IMR-90 (cell line): ENCODE data around the gene TRPM3. TPM values are rescaled to one million over a fixed set of nuclear protein-coding genes. Genes with fewer than 3 reads are reported as not detected.

Source experiments
- ATAC-seq: fragments of 200-7000 bp; cut with Tn5 transposase; 2 replicates; pipeline ENCODE4 v1.9.1; 2020; ENCODE audit warnings: low read depth, mild to moderate bottlenecking, moderate library complexity
- BruUV-seq: library from RNA; stranded (reverse); fragments of 400-500 nt; replicated peaks from 2 replicates; lab custom pipeline; 2021; lab: Mats Ljungman, UMichigan
- CTCF ChIA-PET: fragments of 300-600 bp; formaldehyde crosslinking; extraction: SDS; loops from one replicate; lab custom pipeline; 2021; ENCODE audit warnings: antibody characterized with exemption; lab: Yijun Ruan, JAX
- POLR2A ChIA-PET: fragments of 300-600 bp; sonication (Branson Sonifier 250); formaldehyde crosslinking; loops from one replicate; lab custom pipeline; 2022; ENCODE audit warnings: antibody characterized with exemption; ENCODE audit not compliant: unreplicated experiment; lab: Charles Lee
- DNase-seq: peaks from one replicate; pipeline ENCODE4 v3.0.0; 2013
- H2AFZ ChIP-seq: replicated peaks from 2 replicates; pipeline ENCODE3; 2013; ENCODE audit warnings: low read length, mild to moderate bottlenecking; ENCODE audit not compliant: poor library complexity
- H2AK5ac ChIP-seq: 2 replicates; pipeline ENCODE4 v1.6.1; 2013; ENCODE audit warnings: low read depth, low read length, inconsistent platforms
- H2AK9ac ChIP-seq: replicated peaks from 2 replicates; pipeline ENCODE3; 2013; ENCODE audit warnings: mild to moderate bottlenecking, low read depth, low read length, moderate library complexity; ENCODE audit not compliant: poor library complexity
- H2BK120ac ChIP-seq: 2 replicates; pipeline ENCODE4 v1.6.1; 2013; ENCODE audit warnings: low read depth, low read length, inconsistent platforms
- H2BK15ac ChIP-seq: 3 replicates; pipeline ENCODE4 v1.6.1; 2013; ENCODE audit warnings: low read depth, low read length, inconsistent platforms
- H2BK20ac ChIP-seq: 2 replicates; pipeline ENCODE4 v1.6.1; 2013; ENCODE audit warnings: low read depth, mild to moderate bottlenecking, inconsistent platforms, low read length, moderate library complexity
- H2BK5ac ChIP-seq: 2 replicates; pipeline ENCODE4 v1.6.1; 2013; ENCODE audit warnings: mild to moderate bottlenecking, low read depth, low read length, inconsistent platforms; ENCODE audit not compliant: poor library complexity, severe bottlenecking
- H3K14ac ChIP-seq: replicated peaks from 2 replicates; pipeline ENCODE4 v1.6.1; 2013; ENCODE audit warnings: low read depth, low read length, inconsistent platforms
- H3K18ac ChIP-seq: 2 replicates; pipeline ENCODE4 v1.6.1; 2013; ENCODE audit warnings: low read depth, low read length, control low read depth
- H3K23ac ChIP-seq: 2 replicates; pipeline ENCODE4 v1.6.1; 2013; ENCODE audit warnings: low read depth, low read length, inconsistent platforms
- H3K27ac ChIP-seq: 2 replicates; pipeline ENCODE4 v1.5.1; 2013; ENCODE audit warnings: mild to moderate bottlenecking, control low read depth, low read length; ENCODE audit not compliant: insufficient read depth
- H3K27me3 ChIP-seq: 2 replicates; pipeline ENCODE4 v1.6.1; 2013; ENCODE audit warnings: low read length; ENCODE audit not compliant: control insufficient read depth, insufficient read depth
- H3K36me3 ChIP-seq: 2 replicates; pipeline ENCODE4 v1.6.1; 2013; ENCODE audit warnings: low read length, mixed read lengths; ENCODE audit not compliant: control insufficient read depth, insufficient read depth
- H3K4ac ChIP-seq: 2 replicates; pipeline ENCODE4 v1.6.1; 2013; ENCODE audit warnings: low read depth, low read length, inconsistent platforms
- H3K4me1 ChIP-seq: 2 replicates; pipeline ENCODE4 v1.6.1; 2013; ENCODE audit warnings: low read length, mixed read lengths; ENCODE audit not compliant: control insufficient read depth, insufficient read depth
- H3K4me2 ChIP-seq: 2 replicates; pipeline ENCODE4 v1.6.1; 2013; ENCODE audit warnings: low read depth, mild to moderate bottlenecking, control low read depth, low read length, moderate library complexity
- H3K4me3 ChIP-seq: 2 replicates; pipeline ENCODE4 v1.5.1; 2013; ENCODE audit warnings: low read depth, mild to moderate bottlenecking, control low read depth, low read length, moderate library complexity; ENCODE audit not compliant: insufficient read depth
- H3K56ac ChIP-seq: 2 replicates; pipeline ENCODE4 v1.6.1; 2013; ENCODE audit warnings: low read length, inconsistent platforms; ENCODE audit not compliant: insufficient read depth; ENCODE audit errors: extremely low read depth
- H3K79me1 ChIP-seq, 2 experiments: 2 replicates each; pipeline ENCODE4 v1.6.1; 2013; ENCODE audit warnings: low read length in 2 of 2, inconsistent platforms in 1 of 2, low read depth in 1 of 2
- H3K9ac ChIP-seq: 2 replicates; pipeline ENCODE4 v1.6.1; 2013; ENCODE audit warnings: low read depth, low read length, control low read depth
- H3K9me1 ChIP-seq: 2 replicates; pipeline ENCODE4 v1.6.1; 2013; ENCODE audit warnings: low read length, inconsistent platforms; ENCODE audit not compliant: insufficient read depth
- H3K9me3 ChIP-seq: 2 replicates; pipeline ENCODE4 v1.6.1; 2013; ENCODE audit warnings: low read length; ENCODE audit not compliant: control insufficient read depth, insufficient read depth
- H4K20me1 ChIP-seq: 2 replicates; pipeline ENCODE4 v1.6.1; 2013; ENCODE audit warnings: low read length, inconsistent platforms; ENCODE audit not compliant: insufficient read depth
- H4K5ac ChIP-seq: 2 replicates; pipeline ENCODE4 v1.6.1; 2013; ENCODE audit warnings: mild to moderate bottlenecking, low read depth, low read length, control low read depth
- H4K8ac ChIP-seq, 2 experiments: 2 replicates each; pipeline ENCODE4 v1.6.1; 2013; ENCODE audit warnings: low read depth in 2 of 2, low read length in 2 of 2, control low read depth in 1 of 2, inconsistent platforms in 1 of 2
- H4K91ac ChIP-seq: 2 replicates; pipeline ENCODE4 v1.6.1; 2013; ENCODE audit warnings: low read depth, low read length, inconsistent platforms; ENCODE audit not compliant: insufficient read depth
- BHLHE40 ChIP-seq: fragments of 150-350 bp; IDR thresholded peaks from 2 replicates; pipeline ENCODE4 v1.6.1; 2016; ENCODE audit warnings: mild to moderate bottlenecking, low read depth, low read length
- CEBPB ChIP-seq: IDR thresholded peaks from 2 replicates; pipeline ENCODE4 v1.6.1; 2012; ENCODE audit warnings: low read depth, low read length, improper control_type of control experiment
- CHD1 ChIP-seq: IDR thresholded peaks from 2 replicates; pipeline ENCODE4 v1.6.1; 2012; ENCODE audit warnings: low read depth, low read length, improper control_type of control experiment
- CTCF ChIP-seq: conservative IDR thresholded peaks from 2 replicates; pipeline ENCODE4 v1.5.1; 2012; ENCODE audit warnings: mild to moderate bottlenecking, low read depth, low read length, improper control_type of control experiment
- ELK1 ChIP-seq: fragments of 150-350 bp; IDR thresholded peaks from 2 replicates; pipeline ENCODE4 v1.6.1; 2016; ENCODE audit warnings: low read depth, mild to moderate bottlenecking, low read length, moderate library complexity, borderline replicate concordance
- FOS ChIP-seq: fragments of 150-350 bp; IDR thresholded peaks from 2 replicates; pipeline ENCODE4 v1.6.1; 2016; ENCODE audit warnings: low read depth, low read length
- MAFK ChIP-seq: IDR thresholded peaks from 2 replicates; pipeline ENCODE4 v1.6.1; 2012; ENCODE audit warnings: low read depth, low read length, improper control_type of control experiment
- MXI1 ChIP-seq: IDR thresholded peaks from 2 replicates; pipeline ENCODE4 v1.6.1; 2012; ENCODE audit warnings: low read depth, mild to moderate bottlenecking, low read length, moderate library complexity, borderline replicate concordance
- NFE2L2 ChIP-seq: fragments of 150-350 bp; IDR thresholded peaks from 2 replicates; pipeline ENCODE4 v1.6.1; 2016; ENCODE audit warnings: low read depth, mild to moderate bottlenecking, low read length
- POLR2A ChIP-seq: IDR thresholded peaks from 2 replicates; pipeline ENCODE4 v1.6.1; 2012; ENCODE audit warnings: mild to moderate bottlenecking, low read depth, low read length
- RAD21 ChIP-seq: IDR thresholded peaks from 2 replicates; pipeline ENCODE4 v1.6.1; 2012; ENCODE audit warnings: low read length, improper control_type of control experiment
- RCOR1 ChIP-seq: IDR thresholded peaks from 2 replicates; pipeline ENCODE4 v1.6.1; 2012; ENCODE audit warnings: mild to moderate bottlenecking, low read length, improper control_type of control experiment; ENCODE audit not compliant: insufficient replicate concordance
- RFX5 ChIP-seq: IDR thresholded peaks from 2 replicates; pipeline ENCODE4 v1.8.0; 2012; ENCODE audit warnings: low read depth, mild to moderate bottlenecking, low read length, moderate library complexity
- SMC3 ChIP-seq: fragments of 150-350 bp; IDR thresholded peaks from 2 replicates; pipeline ENCODE4 v1.6.1; 2016; ENCODE audit warnings: low read depth, mild to moderate bottlenecking, antibody characterized with exemption, low read length, moderate library complexity
- USF2 ChIP-seq: fragments of 150-350 bp; IDR thresholded peaks from 2 replicates; pipeline ENCODE4 v1.6.1; 2017; ENCODE audit warnings: mild to moderate bottlenecking, antibody characterized with exemption, low read length, low read depth
- WGBS, 2 experiments: methylation state at CpG; one replicate each; pipeline versions ENCODE4 v1.1.5 to v1.1.7; 2013; ENCODE audit warnings: missing lambda C conversion rate in 2 of 2; ENCODE audit not compliant: insufficient read length in 1 of 2; ENCODE audit errors: extremely low coverage in 2 of 2; 5-methylcytosine and 5-hydroxymethylcytosine counted together
- dilution Hi-C: fragments of 300-500 bp; cut with HindIII; formaldehyde crosslinking; loops from one replicate; pipeline ENCODE4 v1.14.3; 2018; ENCODE audit warnings: low sequenced_read_pairs; ENCODE audit not compliant: unreplicated experiment
- in situ Hi-C: fragments of 300-500 bp; cut with MboI; formaldehyde crosslinking; loops from 3 replicates; pipeline ENCODE4 v1.14.3; 2019; ENCODE audit warnings: low sequenced_read_pairs, inconsistent platforms, mixed read lengths
- intact Hi-C: fragments of 100-400 bp; cut with micrococcal nuclease; formaldehyde crosslinking; loops from 2 replicates; pipeline ENCODE4 v1.10.0; 2022
- polyA plus RNA-seq, 3 experiments: library from polyadenylated mRNA; depleted of rRNA; stranded (reverse); fragments of >200 nt; gene quantifications; 2 replicates each; pipeline ENCODE4 v1.2.3, GENCODE V29; 2012; ENCODE audit warnings: low replicate concordance in 1 of 3
- total RNA-seq: library from RNA; depleted of rRNA; stranded (reverse); fragments of >200 nt; gene quantifications from 2 replicates; pipeline ENCODE4 v1.2.3, GENCODE V29; 2012

TRPM3 gene
- total and polyA plus RNA-seq, 2 of the 4 experiments (the other 2 are of a cell fraction) = not detected

GRCh38 chr9:71118324-71118723 is 3.1 kb downstream of the TRPM3 start:
- ChIA-PET POLR2A (no interaction called here), CTCF (no interaction called here)
- Histone ChIP-seq H2AK9ac (no peak overlapping the region), H4K8ac (no peak overlapping the region), H3K18ac (no peak overlapping the region), H3K56ac (no peak overlapping the region), H3K9me1 (no peaks in the 10 kb centered on the region), H2BK20ac (no peak overlapping the region), H3K9ac (no peak overlapping the region), H2AFZ (no peak overlapping the region), H4K20me1 (no peaks in the 10 kb centered on the region), H2BK120ac (no peak overlapping the region), H3K27ac (no peak overlapping the region), H4K5ac (no peak overlapping the region), H2BK15ac (no peak overlapping the region), H3K9me3 (no peaks in the 10 kb centered on the region), H3K4ac (no peak overlapping the region), H2AK5ac (no peak overlapping the region), H3K4me2 (no peak overlapping the region), H2BK5ac (no peak overlapping the region), H3K14ac (no peak overlapping the region), H4K91ac (no peak overlapping the region), H3K4me1 (no peaks in the 10 kb centered on the region), H3K23ac (no peak overlapping the region), H3K27me3 (peaks cover 6% of the 10 kb centered on the region; the same call in 1 of the 2 replicates), H3K4me3 (no peak overlapping the region), H3K79me1 (no peaks in the 10 kb centered on the region), H3K36me3 (no peaks in the 10 kb centered on the region)
- ATAC-seq (no peak), DNase-seq (no peak)
- in situ Hi-C loops = no loop called here
- TF ChIP-seq CEBPB = no peak
- no peak for TF ChIP-seq USF2
- TF ChIP-seq ELK1 = no peak
- no peak for TF ChIP-seq FOS
- TF ChIP-seq NFE2L2 = no peak
- TF ChIP-seq CTCF = no peak
- TF ChIP-seq BHLHE40 = no peak
- TF ChIP-seq POLR2A = no peak
- TF ChIP-seq MXI1 = no peak
- TF ChIP-seq CHD1 = no peak
- TF ChIP-seq SMC3 = no peak
- TF ChIP-seq RAD21 = no peak
- no peak for TF ChIP-seq RCOR1
- no peak for TF ChIP-seq RFX5
- no peak for TF ChIP-seq MAFK
- intact Hi-C loops = no loop called here
- dilution Hi-C loops = no loop called here
- no TSS peak for BruUV-seq
- no CpG with 5 or more reads among the region's 2 CpGs for WGBS, 2 experiments
